Astrocyte (in vitro differentiated cells and primary cell): ENCODE data around the gene HGFAC. TPM values are rescaled to one million over a fixed set of nuclear protein-coding genes. Genes with fewer than 3 reads are reported as not detected.

Experiments
- DNase-seq: peaks from one replicate; pipeline ENCODE4 v3.0.0-alpha.2; 2010; ENCODE audit warnings: low read depth
- FAIRE-seq: peaks from 2 replicates; lab custom pipeline; 2011; peaks lifted over from hg19 to GRCh38; lab: Jason Lieb, UNC
- H2AFZ ChIP-seq: 2 replicates; pipeline ENCODE4 v1.6.0; 2012; ENCODE audit warnings: low read depth, low read length, inconsistent platforms
- H3K27ac ChIP-seq: 2 replicates; pipeline ENCODE4 v1.5.1; 2011; ENCODE audit warnings: low read depth, low read length, inconsistent platforms
- H3K27me3 ChIP-seq: 2 replicates; pipeline ENCODE4 v1.6.0; 2011; ENCODE audit warnings: low read length, inconsistent platforms; ENCODE audit not compliant: insufficient read depth
- H3K36me3 ChIP-seq: 2 replicates; pipeline ENCODE4 v1.5.1; 2011; ENCODE audit warnings: low read length, inconsistent platforms; ENCODE audit not compliant: insufficient read depth
- H3K4me1 ChIP-seq: 2 replicates; pipeline ENCODE4 v1.5.1; 2011; ENCODE audit warnings: low read length, inconsistent platforms; ENCODE audit not compliant: insufficient read depth
- H3K4me2 ChIP-seq: 2 replicates; pipeline ENCODE4 v1.6.0; 2012; ENCODE audit warnings: low read length, inconsistent platforms
- H3K4me3 ChIP-seq: 2 replicates; pipeline ENCODE4 v1.5.1; 2011; ENCODE audit warnings: low read depth, mild to moderate bottlenecking, low read length, inconsistent platforms; ENCODE audit not compliant: insufficient read depth
- H3K79me2 ChIP-seq: 2 replicates; pipeline ENCODE4 v1.6.0; 2012; ENCODE audit warnings: mild to moderate bottlenecking, low read length, inconsistent platforms; ENCODE audit not compliant: insufficient read depth
- H3K9ac ChIP-seq: 2 replicates; pipeline ENCODE4 v1.6.0; 2012; ENCODE audit warnings: mild to moderate bottlenecking, low read length, inconsistent platforms
- H3K9me3 ChIP-seq: 2 replicates; pipeline ENCODE4 v1.5.1; 2012; ENCODE audit warnings: low read depth, mild to moderate bottlenecking, low read length, inconsistent platforms; ENCODE audit not compliant: insufficient read depth
- H4K20me1 ChIP-seq: 2 replicates; pipeline ENCODE4 v1.6.0; 2012; ENCODE audit warnings: low read length, inconsistent platforms; ENCODE audit not compliant: insufficient read depth
- H3K27ac Mint-ChIP-seq: one replicate; pipeline ENCODE4 v1.8.0; 2021; ENCODE audit warnings: mild to moderate bottlenecking, mixed read lengths; ENCODE audit not compliant: unreplicated experiment
- H3K27me3 Mint-ChIP-seq: one replicate; pipeline ENCODE4 v1.8.0; 2021; ENCODE audit warnings: low read depth, mixed read lengths; ENCODE audit not compliant: unreplicated experiment
- H3K36me3 Mint-ChIP-seq: one replicate; pipeline ENCODE4 v1.8.0; 2021; ENCODE audit warnings: low read depth, mixed read lengths; ENCODE audit not compliant: unreplicated experiment
- H3K4me1 Mint-ChIP-seq: one replicate; pipeline ENCODE4 v1.8.0; 2021; ENCODE audit warnings: low read depth, mixed read lengths; ENCODE audit not compliant: unreplicated experiment
- H3K4me3 Mint-ChIP-seq: one replicate; pipeline ENCODE4 v1.8.0; 2021; ENCODE audit warnings: mild to moderate bottlenecking, moderate library complexity, mixed read lengths; ENCODE audit not compliant: unreplicated experiment
- H3K9me3 Mint-ChIP-seq: one replicate; pipeline ENCODE4 v1.8.0; 2021; ENCODE audit warnings: mild to moderate bottlenecking, mixed read lengths; ENCODE audit not compliant: unreplicated experiment
- CTCF ChIP-seq: IDR thresholded peaks from 2 replicates; pipeline ENCODE4 v1.5.1; 2011; ENCODE audit warnings: low read depth, mild to moderate bottlenecking, inconsistent platforms, low read length, moderate library complexity; ENCODE audit not compliant: insufficient read depth
- EZH2 ChIP-seq: IDR thresholded peaks from 2 replicates; pipeline ENCODE4 v1.6.1; 2012; ENCODE audit warnings: mild to moderate bottlenecking, low read length, inconsistent platforms; ENCODE audit not compliant: insufficient read depth
- total RNA-seq: library from RNA; stranded (reverse); gene quantifications from 2 replicates; pipeline ENCODE4 v1.2.1, GENCODE V29; 2021

Gene HGFAC
- total RNA-seq, 1 donor from 2014 or later = 0.52 TPM

GRCh38 chr4:3420606-3420955 lies 21.2 kb upstream of the HGFAC start:
- H3K4me2 ChIP-seq = no peak overlapping the region
- H3K4me1 Mint-ChIP-seq = peaks cover 2% of the 10 kb centered on the region
- H3K36me3 Mint-ChIP-seq = peaks cover 7% of the 10 kb centered on the region
- H3K36me3 ChIP-seq = no peaks in the 10 kb centered on the region
- H3K9ac ChIP-seq = no peak overlapping the region
- H3K9me3 ChIP-seq = no peaks in the 10 kb centered on the region
- H3K27me3 Mint-ChIP-seq = no peaks in the 10 kb centered on the region
- H3K9me3 Mint-ChIP-seq = no peaks in the 10 kb centered on the region
- no peaks in the 10 kb centered on the region for H3K27me3 ChIP-seq
- no peak overlapping the region for H2AFZ ChIP-seq
- TF ChIP-seq CTCF = no peak
- no peak for TF ChIP-seq EZH2
- DNase-seq = no peak
- no peak overlapping the region for H3K4me3 ChIP-seq
- FAIRE-seq = no peak
- no peaks in the 10 kb centered on the region for H3K79me2 ChIP-seq
- peaks cover 4% of the 10 kb centered on the region for H4K20me1 ChIP-seq
- H3K27ac ChIP-seq = no peak overlapping the region
- H3K27ac Mint-ChIP-seq = no peak overlapping the region
- no peaks in the 10 kb centered on the region for H3K4me1 ChIP-seq
- H3K4me3 Mint-ChIP-seq = no peak overlapping the region

GRCh38 chr4:3420956-3421355 lies 20.8 kb upstream of the HGFAC start:
- Histone ChIP-seq H3K27ac (no peak overlapping the region), H3K9me3 (no peaks in the 10 kb centered on the region), H3K4me3 (no peak overlapping the region), H3K79me2 (no peaks in the 10 kb centered on the region), H2AFZ (no peak overlapping the region), H3K9ac (no peak overlapping the region), H3K27me3 (no peaks in the 10 kb centered on the region), H3K36me3 (no peaks in the 10 kb centered on the region), H3K4me2 (no peak overlapping the region), H4K20me1 (peaks cover 4% of the 10 kb centered on the region), H3K4me1 (no peaks in the 10 kb centered on the region)
- peaks cover 2% of the 10 kb centered on the region for H3K4me1 Mint-ChIP-seq
- H3K4me3 Mint-ChIP-seq = no peak overlapping the region
- H3K9me3 Mint-ChIP-seq = no peaks in the 10 kb centered on the region
- no peak for TF ChIP-seq CTCF
- TF ChIP-seq EZH2 = no peak
- no peak for FAIRE-seq
- no peak overlapping the region for H3K27ac Mint-ChIP-seq
- peaks cover 7% of the 10 kb centered on the region for H3K36me3 Mint-ChIP-seq
- DNase-seq = no peak
- no peaks in the 10 kb centered on the region for H3K27me3 Mint-ChIP-seq

GRCh38 chr4:3421470-3421869 lies 20.3 kb upstream of the HGFAC start:
- H3K4me1 Mint-ChIP-seq = peaks cover 2% of the 10 kb centered on the region
- no peaks in the 10 kb centered on the region for H3K9me3 ChIP-seq
- no peak overlapping the region for H3K4me2 ChIP-seq
- no peaks in the 10 kb centered on the region for H3K4me1 ChIP-seq
- H3K36me3 Mint-ChIP-seq = peaks cover 5% of the 10 kb centered on the region
- no peaks in the 10 kb centered on the region for H3K27me3 Mint-ChIP-seq
- DNase-seq (no peak), FAIRE-seq (no peak)
- H3K79me2 ChIP-seq = no peaks in the 10 kb centered on the region
- no peak overlapping the region for H3K9ac ChIP-seq
- H4K20me1 ChIP-seq = peaks cover 4% of the 10 kb centered on the region
- no peak overlapping the region for H3K27ac Mint-ChIP-seq
- no peaks in the 10 kb centered on the region for H3K27me3 ChIP-seq
- no peak overlapping the region for H3K4me3 Mint-ChIP-seq
- TF ChIP-seq CTCF = no peak
- TF ChIP-seq EZH2 = no peak
- no peak overlapping the region for H3K27ac ChIP-seq
- no peaks in the 10 kb centered on the region for H3K9me3 Mint-ChIP-seq
- H3K4me3 ChIP-seq = no peak overlapping the region
- H2AFZ ChIP-seq = no peak overlapping the region
- no peaks in the 10 kb centered on the region for H3K36me3 ChIP-seq
